CD4-positive, alpha-beta T cell (primary cell): ENCODE data around the gene ZSWIM4. TPM values are rescaled to one million over a fixed set of nuclear protein-coding genes. Genes with fewer than 3 reads are reported as not detected.

ENCODE experiments used
- ATAC-seq: fragments of 200-7000 bp; cut with Tn5 transposase; one replicate; pipeline ENCODE4 v1.10.0; 2022; ENCODE audit warnings: mild to moderate bottlenecking; ENCODE audit not compliant: poor library complexity
- CTCF ChIA-PET: fragments of 350-600 bp; sonication (Branson Sonifier 250); formaldehyde crosslinking; loops from one replicate; lab custom pipeline; 2021; ENCODE audit warnings: antibody characterized with exemption, inconsistent platforms; lab: Charles Lee
- POLR2A ChIA-PET: fragments of 350-600 bp; sonication (Branson Sonifier 250); formaldehyde crosslinking; loops from one replicate; lab custom pipeline; 2021; ENCODE audit warnings: antibody characterized with exemption, inconsistent platforms; lab: Charles Lee
- DNase-seq, 14 experiments: peaks; one replicate each; pipeline ENCODE4 v3.0.0-alpha.2; 2013 to 2020; ENCODE audit warnings: mixed read lengths in 2 of 14
- H3K27ac ChIP-seq, 2 donors: one replicate each; pipeline versions ENCODE4 v1.5.1 to v1.7.0; 2013; ENCODE audit warnings: low read length in 2 of 2, low read depth in 1 of 2, mild to moderate bottlenecking in 1 of 2
- H3K27me3 ChIP-seq, 2 experiments: 1 replicate in 1 of 2; 2 replicates in 1 of 2; pipeline versions ENCODE4 v1.6.1 to v1.7.0; 2013; ENCODE audit warnings: low read length in 2 of 2, control low read depth in 1 of 2, mild to moderate bottlenecking in 1 of 2, moderate library complexity in 1 of 2; ENCODE audit not compliant: insufficient read depth in 2 of 2, control insufficient read depth in 1 of 2
- H3K36me3 ChIP-seq: one replicate; pipeline ENCODE4 v1.6.1; 2013; ENCODE audit warnings: low read length, control low read depth; ENCODE audit not compliant: insufficient read depth
- H3K4me1 ChIP-seq: one replicate; pipeline ENCODE4 v1.6.1; 2013; ENCODE audit warnings: low read length, control low read depth; ENCODE audit not compliant: insufficient read depth
- H3K4me3 ChIP-seq: one replicate; pipeline ENCODE4 v1.5.1; 2013; ENCODE audit warnings: mild to moderate bottlenecking, low read length, moderate library complexity
- H3K9me3 ChIP-seq, 2 experiments: 1 replicate in 1 of 2; 2 replicates in 1 of 2; pipeline versions ENCODE4 v1.6.1 to v1.7.0; 2013; ENCODE audit warnings: low read length in 2 of 2, mild to moderate bottlenecking in 2 of 2, control low read depth in 1 of 2, moderate library complexity in 1 of 2; ENCODE audit not compliant: control insufficient read depth in 1 of 2, insufficient read depth in 1 of 2
- H3K27ac Mint-ChIP-seq: one replicate; pipeline ENCODE4 v1.8.0; 2020; ENCODE audit warnings: mixed read lengths
- H3K27me3 Mint-ChIP-seq: one replicate; pipeline ENCODE4 v1.8.0; 2021; ENCODE audit warnings: mixed read lengths
- H3K36me3 Mint-ChIP-seq: one replicate; pipeline ENCODE4 v1.8.0; 2021; ENCODE audit warnings: low read depth, mixed read lengths
- H3K4me1 Mint-ChIP-seq: one replicate; pipeline ENCODE4 v1.8.0; 2021; ENCODE audit warnings: low read depth, mixed read lengths
- H3K4me3 Mint-ChIP-seq: one replicate; pipeline ENCODE4 v1.8.0; 2020; ENCODE audit warnings: mild to moderate bottlenecking, mixed read lengths
- H3K9me3 Mint-ChIP-seq: one replicate; pipeline ENCODE4 v1.8.0; 2020; ENCODE audit warnings: mixed read lengths
- CTCF ChIP-seq: fragments of 200-600 bp; IDR thresholded peaks from one replicate; pipeline ENCODE4 v1.8.0; 2022; ENCODE audit warnings: antibody characterized with exemption, mild to moderate bottlenecking
- intact Hi-C, 2 experiments: fragments of 100-400 bp; cut with DNase I in 1 of 2; cut with micrococcal nuclease in 1 of 2; formaldehyde crosslinking; loops; one replicate each; pipeline versions ENCODE4 v1.15.1 to v1.9.0; 2023 to 2025; cut with DNase I, micrococcal nuclease
- total RNA-seq, 174 experiments: library from RNA in 2 of 174; stranded (reverse) in 2 of 174; gene quantifications; one replicate each; pipeline ENCODE4 v1.2.3 and lab custom pipeline; 2021 to 2026

ZSWIM4 gene
- total RNA-seq, 2 experiments from 2014 or later, result 3.5 to 3.8 TPM

DNA sequence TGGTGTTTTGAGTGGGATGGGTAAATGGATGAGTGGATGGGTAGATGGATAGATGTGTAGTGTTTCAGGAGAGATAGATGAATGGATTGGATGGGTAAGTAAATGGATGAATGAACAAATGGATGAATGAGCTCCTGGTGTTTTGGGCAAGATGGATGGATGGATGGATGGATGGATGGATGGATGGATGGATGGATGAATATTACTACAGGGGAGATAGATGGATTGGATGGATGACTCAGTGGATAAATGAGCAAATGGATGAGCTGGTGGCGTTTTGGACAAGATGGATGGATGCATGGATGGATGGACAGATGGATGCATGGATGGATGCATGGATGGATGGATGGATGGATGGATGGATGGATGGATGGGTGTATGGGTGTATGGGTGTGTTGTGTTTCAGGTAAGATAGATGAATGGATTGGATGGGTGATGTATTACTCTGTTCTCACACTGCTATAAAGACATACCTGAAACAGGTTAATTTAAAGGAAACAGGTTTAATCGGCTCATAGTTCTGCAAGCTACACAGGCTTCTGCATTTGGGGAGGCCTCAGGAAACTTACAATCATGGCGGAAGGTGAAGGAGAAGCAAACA, 12.3 kb downstream of the ZSWIM4 start:
- ATAC-seq, result no peak
- Histone ChIP-seq H3K27me3 (no peaks in the 10 kb centered on the region), H3K27ac (no peak overlapping the region), H3K4me1 (no peaks in the 10 kb centered on the region), H3K4me3 (no peak overlapping the region), H3K36me3 (peaks cover 13% of the 10 kb centered on the region), H3K9me3 (no peaks in the 10 kb centered on the region)
- no peaks in the 10 kb centered on the region for H3K9me3 Mint-ChIP-seq
- H3K4me1 Mint-ChIP-seq, result no peaks in the 10 kb centered on the region
- H3K36me3 Mint-ChIP-seq, result peaks cover 13% of the 10 kb centered on the region
- no peak for TF ChIP-seq CTCF
- H3K4me3 Mint-ChIP-seq, result no peak overlapping the region
- no peaks in the 10 kb centered on the region for H3K27me3 Mint-ChIP-seq
- intact Hi-C loops, result no loop called here
- CTCF ChIA-PET, result no interaction called here
- H3K27ac Mint-ChIP-seq, result no peak overlapping the region
- no peak for DNase-seq
- POLR2A ChIA-PET, result no interaction called here

DNA sequence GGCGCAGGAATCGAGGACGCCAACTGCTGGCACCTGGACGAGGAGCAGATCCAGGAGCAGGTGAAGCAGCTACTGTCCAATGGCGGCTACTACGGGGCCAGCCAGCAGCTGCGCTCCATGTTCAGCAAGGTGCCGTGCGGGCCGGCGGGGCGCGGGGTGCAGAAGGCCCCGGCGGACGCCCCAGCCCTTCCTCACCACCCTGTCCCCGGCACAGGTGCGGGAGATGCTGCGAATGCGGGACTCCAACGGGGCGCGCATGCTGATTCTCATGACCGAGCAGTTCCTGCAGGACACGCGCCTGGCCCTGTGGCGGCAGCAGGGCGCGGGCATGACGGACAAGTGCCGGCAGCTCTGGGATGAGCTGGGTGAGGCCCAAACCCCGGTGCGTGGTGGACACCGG, 13.6 kb downstream of the ZSWIM4 start:
- DNase-seq (peak in 1 of 14 experiments; percentile 26), ATAC-seq (no peak)
- Histone ChIP-seq H3K9me3 (no peaks in the 10 kb centered on the region), H3K27me3 (no peaks in the 10 kb centered on the region), H3K36me3 (peaks cover 16% of the 10 kb centered on the region), H3K4me1 (no peaks in the 10 kb centered on the region), H3K4me3 (no peak overlapping the region), H3K27ac (no peak overlapping the region)
- CTCF ChIA-PET, result no interaction called here
- Mint-ChIP-seq H3K36me3 (peaks cover 19% of the 10 kb centered on the region), H3K27me3 (no peaks in the 10 kb centered on the region), H3K27ac (no peak overlapping the region), H3K9me3 (no peaks in the 10 kb centered on the region), H3K4me3 (no peak overlapping the region), H3K4me1 (no peaks in the 10 kb centered on the region)
- no peak for TF ChIP-seq CTCF
- intact Hi-C loops, result no loop called here
- POLR2A ChIA-PET, result no interaction called here

DNA sequence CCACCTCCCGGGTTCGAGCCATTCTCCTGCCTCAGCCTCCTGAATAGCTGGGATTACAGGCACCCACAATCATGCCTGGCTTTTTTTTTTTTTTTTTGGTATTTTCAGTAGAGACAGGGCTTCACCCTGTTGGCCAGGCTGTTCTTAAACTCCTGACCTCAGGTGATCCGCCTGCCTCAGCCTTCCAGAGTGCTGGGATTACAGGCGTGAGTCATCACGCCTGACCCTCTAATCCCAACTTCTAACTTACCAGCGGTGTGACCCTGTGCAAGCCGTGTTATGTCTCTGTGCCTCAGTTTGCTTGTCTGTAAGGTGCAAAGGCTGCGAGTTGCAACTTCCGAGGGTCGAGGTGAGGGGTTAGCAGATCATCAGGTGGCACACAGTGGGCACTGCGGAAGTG, 17.3 kb downstream of the ZSWIM4 start:
- peaks cover 19% of the 10 kb centered on the region for H3K36me3 Mint-ChIP-seq
- DNase-seq, result no peak
- no peak for ATAC-seq
- no peak for TF ChIP-seq CTCF
- CTCF ChIA-PET, result interaction anchor here (0.6 to 0.7 kb wide), 2 partner anchors 9 to 55 kb away, joined by 3 to 4 read pairs; no protein-coding TSS in a partner anchor
- H3K4me1 Mint-ChIP-seq, result peaks cover 8% of the 10 kb centered on the region
- Histone ChIP-seq H3K9me3 (no peaks in the 10 kb centered on the region), H3K27ac (no peak overlapping the region), H3K4me1 (peaks cover 4% of the 10 kb centered on the region), H3K4me3 (no peak overlapping the region), H3K36me3 (peaks cover 14% of the 10 kb centered on the region), H3K27me3 (no peaks in the 10 kb centered on the region)
- H3K27me3 Mint-ChIP-seq, result no peaks in the 10 kb centered on the region
- H3K9me3 Mint-ChIP-seq, result no peaks in the 10 kb centered on the region
- no peak overlapping the region for H3K27ac Mint-ChIP-seq
- intact Hi-C loops, result no loop called here
- POLR2A ChIA-PET, result no interaction called here
- H3K4me3 Mint-ChIP-seq, result no peak overlapping the region
